Hematopoietic multipotent progenitor cell treated with erythropoietin and hydrocortisone succinate and interleukin-3 and kit ligand, for 17 days (in vitro differentiated cells): ENCODE results near the gene MORN1.

Source experiments
- DNase-seq: peaks from one replicate; pipeline ENCODE4 v3.0.0-alpha.2; 2015; ENCODE audit warnings: low spot score

The MORN1 gene

DNA sequence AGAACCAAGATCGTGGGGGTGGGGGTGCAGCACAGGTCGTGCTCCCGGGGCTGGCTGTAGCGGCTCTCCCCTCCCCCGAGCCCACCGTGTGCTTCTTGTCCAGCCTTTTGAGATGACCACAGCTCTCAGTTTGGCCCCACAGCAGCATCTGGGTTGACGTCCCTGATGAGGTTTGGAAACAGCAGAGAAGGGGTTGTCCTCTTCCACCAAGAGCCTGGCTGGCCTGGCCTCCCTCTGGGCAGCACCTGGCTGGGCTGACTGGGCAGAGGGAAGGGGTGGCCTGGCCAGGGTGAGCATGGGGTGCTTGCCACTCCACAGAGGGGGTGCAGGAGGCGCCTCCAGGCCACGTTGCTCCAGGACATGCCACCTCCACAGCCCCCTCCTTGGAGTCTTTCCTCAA lies 101.7 kb downstream of the MORN1 start:
- DNase-seq = no peak

GRCh38 chr1:2288816-2289536 lies 102.4 kb downstream of the MORN1 start:
- DNase-seq = no peak

DNA sequence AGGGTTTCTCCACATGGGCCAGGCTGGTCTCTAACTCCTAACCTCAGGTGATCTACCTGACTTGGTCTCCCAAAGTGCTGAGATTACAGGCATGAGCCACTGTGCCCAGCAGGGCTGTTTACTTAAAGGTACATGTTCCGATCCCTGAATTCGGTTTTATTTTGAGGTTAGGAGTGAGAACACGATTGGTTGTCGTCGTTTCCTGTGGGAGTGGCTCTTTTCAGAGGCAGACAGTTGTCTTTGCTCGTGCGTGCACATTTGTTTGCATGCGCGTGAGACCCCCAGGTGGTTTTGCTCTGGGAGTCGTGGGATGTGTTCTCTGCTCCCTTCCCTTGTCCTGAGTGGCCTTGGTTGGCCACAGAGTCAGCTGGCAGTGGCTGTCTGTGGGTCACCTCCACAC lies 103.0 kb downstream of the MORN1 start:
- DNase-seq = no peak

DNA sequence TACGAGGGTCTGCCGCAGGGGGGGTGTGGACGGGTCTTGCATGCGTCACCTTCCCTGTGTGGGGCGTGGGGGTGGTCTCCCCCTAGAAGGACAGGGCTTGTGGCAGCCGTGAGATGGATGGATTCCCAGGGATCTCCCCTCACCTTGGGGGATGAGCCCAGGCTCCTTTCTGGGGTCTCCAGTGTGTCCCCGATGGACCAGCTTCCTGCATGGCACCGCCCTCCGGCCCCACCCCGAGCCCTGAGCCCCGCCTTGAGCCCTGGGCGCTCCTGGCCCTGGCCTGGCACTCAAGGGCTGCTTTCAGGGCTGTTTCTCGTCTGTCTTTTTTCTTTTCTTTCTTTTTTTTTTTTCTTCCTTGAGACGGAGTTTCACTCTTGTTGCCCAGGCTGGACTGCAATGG lies 103.7 kb downstream of the MORN1 start:
- no peak for DNase-seq

- no peak for DNase-seq
Observed at GRCh38 chr1:2286923-2287322, 104.4 kb downstream of the MORN1 start.

GRCh38 chr1:2284932-2285331 lies 106.4 kb downstream of the MORN1 start:
- no peak for DNase-seq

GRCh38 chr1:2283991-2284895 lies 107.1 kb downstream of the MORN1 start:
- DNase-seq = no peak

DNA sequence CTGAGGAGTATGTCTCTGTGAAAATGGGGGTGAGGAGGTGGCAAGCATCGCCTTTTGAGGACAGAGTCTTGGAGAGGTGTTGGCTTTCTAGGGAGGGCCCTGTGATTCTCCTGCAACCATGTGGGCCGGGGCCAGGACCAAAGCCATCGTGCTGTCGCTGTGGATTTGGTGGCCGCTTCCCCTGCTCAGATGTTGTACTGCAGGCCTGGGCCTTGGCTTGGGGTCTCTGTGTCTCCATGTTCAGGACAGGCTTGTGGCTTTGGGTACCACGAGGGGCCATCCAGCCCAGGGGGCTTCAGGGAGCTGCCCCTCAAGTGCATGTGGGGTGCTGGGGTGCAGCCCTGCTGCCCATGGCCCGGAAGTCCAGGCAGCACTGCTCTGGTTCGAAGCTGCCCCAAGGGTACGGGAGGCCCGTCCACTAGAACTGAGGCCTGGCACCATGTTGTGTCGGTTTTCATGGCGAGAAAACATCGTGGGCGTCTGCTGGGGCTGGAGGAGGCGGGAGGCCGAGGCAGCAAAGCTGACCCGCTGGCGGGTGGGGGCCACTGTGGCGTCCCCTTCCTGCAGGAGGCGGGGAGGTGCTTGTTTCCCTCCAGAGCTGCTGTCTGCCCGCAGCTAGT lies 107.9 kb downstream of the MORN1 start:
- no peak for DNase-seq

DNA sequence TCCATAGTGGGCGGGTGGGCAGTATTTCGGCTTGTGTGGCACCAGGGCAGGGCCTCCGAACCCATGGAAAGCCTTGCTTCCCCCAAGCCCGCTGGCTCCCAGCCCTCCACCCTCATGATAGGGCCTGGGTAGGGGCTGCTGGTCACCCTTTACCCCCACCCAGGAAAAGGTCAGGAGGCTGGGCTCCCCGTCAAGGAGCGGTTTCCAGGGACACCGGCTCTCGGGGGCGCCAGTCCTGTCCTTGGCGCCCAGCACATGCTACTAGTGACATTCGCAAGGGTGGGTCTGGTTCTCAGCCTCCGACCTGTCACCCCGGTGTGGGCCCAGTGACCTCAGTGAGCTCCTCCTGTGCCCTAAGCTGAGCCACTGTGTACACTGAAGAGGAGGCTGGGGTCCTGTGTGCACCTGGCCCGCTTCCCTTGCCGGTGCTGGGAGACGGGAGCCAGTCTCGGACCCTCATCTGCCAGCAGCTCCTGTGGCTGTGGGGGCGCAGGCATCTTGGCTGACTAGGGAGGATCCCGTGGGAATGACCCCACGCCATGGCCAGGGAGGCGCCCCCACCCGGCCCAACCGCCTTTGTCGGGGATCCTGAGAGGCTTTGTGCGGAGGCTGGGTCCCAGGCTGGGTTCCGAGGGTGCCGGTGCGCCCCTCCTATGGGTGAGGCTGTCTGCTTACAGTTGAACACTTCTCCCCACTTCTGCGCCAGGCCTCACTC lies 108.6 kb downstream of the MORN1 start:
- no peak for DNase-seq

- no peak for DNase-seq
Observed at GRCh38 chr1:2279817-2280216, 111.5 kb downstream of the MORN1 start.

DNA sequence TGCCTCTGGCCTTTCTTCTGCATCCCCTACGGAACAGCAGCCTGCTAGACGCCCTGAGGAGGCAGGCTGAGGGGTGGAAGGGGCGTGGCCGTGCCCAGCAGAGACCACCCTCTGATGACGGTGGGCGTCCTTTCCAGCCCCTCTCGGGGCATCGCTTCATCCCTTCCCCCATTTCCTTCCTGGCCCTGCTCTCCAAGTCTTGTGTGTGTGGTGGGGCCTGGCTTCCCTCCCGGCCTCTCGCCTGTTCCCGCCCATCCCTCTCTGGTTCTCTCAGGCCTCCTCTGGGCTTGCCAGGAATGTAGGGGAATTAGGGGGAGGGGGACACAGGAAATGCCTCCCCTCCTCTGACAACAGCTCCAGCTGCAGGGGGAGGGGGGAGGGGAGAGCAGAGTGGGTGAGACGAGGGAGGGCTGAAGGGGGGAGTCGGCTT lies 112.1 kb downstream of the MORN1 start:
- no peak for DNase-seq

- no peak for DNase-seq
Observed at GRCh38 chr1:2278591-2279209, 112.7 kb downstream of the MORN1 start.

GRCh38 chr1:2277741-2278488 lies 113.4 kb downstream of the MORN1 start:
- peak; percentile 11 for DNase-seq

- no peak for DNase-seq
Observed at GRCh38 chr1:2276803-2277580, 114.4 kb downstream of the MORN1 start.

GRCh38 chr1:2275796-2276536 lies 115.4 kb downstream of the MORN1 start:
- no peak for DNase-seq

- DNase-seq = no peak
Observed at GRCh38 chr1:2274929-2275475, 116.4 kb downstream of the MORN1 start.

GRCh38 chr1:2274231-2274928 lies 117.0 kb downstream of the MORN1 start:
- DNase-seq = no peak

GRCh38 chr1:2273401-2274090 lies 117.8 kb downstream of the MORN1 start:
- no peak for DNase-seq
